HepG2 (cell line): ENCODE measurements around the gene CAMKMT. TPM values are rescaled to one million over a fixed set of nuclear protein-coding genes. Genes with fewer than 3 reads are reported as not detected.

ENCODE experiments used
- FOXA1 ChIP-seq, 2 experiments: fragments of 450-650 bp in 1 of 2; sonication (generic) in 1 of 2; formaldehyde crosslinking in 1 of 2; IDR thresholded peaks; 2 replicates each; pipeline versions ENCODE4 v1.4.0 to v1.6.1; 2016 to 2020; ENCODE audit warnings: missing genetic modification reagents in 1 of 2
- MATR3 ChIP-seq: sonication (generic); formaldehyde crosslinking; IDR thresholded peaks from 2 replicates; pipeline ENCODE4 v1.4.0; 2020; ENCODE audit warnings: missing genetic modification reagents
- MXD4 ChIP-seq: IDR thresholded peaks from 2 replicates; pipeline ENCODE4 v1.6.1; 2016; ENCODE audit warnings: mild to moderate bottlenecking, missing biosample characterization, missing genetic modification reagents
- NONO ChIP-seq, 2 experiments: fragments of 450-650 bp in 1 of 2; sonication (generic) in 1 of 2; formaldehyde crosslinking in 1 of 2; IDR thresholded peaks in 1 of 2; conservative IDR thresholded peaks in 1 of 2; 2 replicates each; pipeline versions ENCODE4 v1.6.1 to v1.8.0; 2017 to 2022; ENCODE audit warnings: mild to moderate bottlenecking in 1 of 2, missing genetic modification reagents in 1 of 2, moderate library complexity in 1 of 2
- RNF2 ChIP-seq: fragments of 450-650 bp; conservative IDR thresholded peaks from 2 replicates; pipeline ENCODE4 v1.6.1; 2016; ENCODE audit warnings: low read depth
- SIN3A ChIP-seq: IDR thresholded peaks from 2 replicates; pipeline ENCODE4 v1.6.1; 2011; ENCODE audit warnings: low read depth, mild to moderate bottlenecking, control low read depth, low read length, borderline replicate concordance
- SRY ChIP-seq: sonication (generic); formaldehyde crosslinking; IDR thresholded peaks from 2 replicates; pipeline ENCODE4 v1.8.0; 2022; ENCODE audit warnings: mild to moderate bottlenecking, missing genetic modification reagents
- TSC22D2 ChIP-seq: sonication (generic); formaldehyde crosslinking; IDR thresholded peaks from 2 replicates; pipeline ENCODE4 v1.5.1; 2020; ENCODE audit warnings: missing genetic modification reagents, mild to moderate bottlenecking, borderline replicate concordance
- YY1 ChIP-seq: IDR thresholded peaks from 2 replicates; pipeline ENCODE4 v1.6.1; 2011; ENCODE audit warnings: low read length, low read depth, moderate library complexity, mild to moderate bottlenecking; ENCODE audit not compliant: insufficient read depth, insufficient replicate concordance
- ZNF121 ChIP-seq: sonication (generic); formaldehyde crosslinking; IDR thresholded peaks from 2 replicates; pipeline ENCODE4 v1.5.0; 2020; ENCODE audit warnings: mild to moderate bottlenecking, missing genetic modification reagents
- ZNF776 ChIP-seq: sonication (generic); formaldehyde crosslinking; IDR thresholded peaks from 2 replicates; pipeline ENCODE4 v1.4.0; 2020; ENCODE audit warnings: mild to moderate bottlenecking, missing genetic modification reagents
- polyA plus RNA-seq, 8 experiments: library from polyadenylated mRNA; depleted of rRNA in 3 of 8; stranded (reverse) in 7 of 8; unstranded in 1 of 8; fragments of >200 nt; fragmentation: Illumina TruSeq in 4 of 8; extraction: Trizol in 4 of 8; gene quantifications; 2 replicates each; pipeline versions ENCODE4 v1.2.1 to v1.2.3, GENCODE V29; 2011 to 2016; ENCODE audit warnings: low read depth in 4 of 8, missing spikeins in 1 of 8, mixed read lengths in 1 of 8; ENCODE audit not compliant: insufficient read depth in 1 of 8
- total RNA-seq, 5 experiments: library from RNA; depleted of rRNA; stranded (reverse); fragments of >200 nt; fragmentation: Illumina TruSeq; extraction: Trizol; gene quantifications; 2 replicates each; pipeline ENCODE4 v1.2.3, GENCODE V29; 2016; ENCODE audit warnings: low read depth in 1 of 5
- TF ChIP-seq, protein P1 (sequence below): sonication (generic); formaldehyde crosslinking; IDR thresholded peaks from 2 replicates; pipeline ENCODE4 v1.5.1; 2020; ENCODE audit warnings: mild to moderate bottlenecking, missing genetic modification reagents, borderline replicate concordance
- TF ChIP-seq, protein P2 (sequence below): sonication (generic); formaldehyde crosslinking; IDR thresholded peaks from 2 replicates; pipeline ENCODE4 v1.5.0; 2020; ENCODE audit warnings: mild to moderate bottlenecking, missing genetic modification reagents
- TF ChIP-seq, protein P3 (sequence below): sonication (generic); formaldehyde crosslinking; IDR thresholded peaks from 2 replicates; pipeline ENCODE4 v1.4.0; 2020; ENCODE audit warnings: missing genetic modification reagents, borderline replicate concordance

The CAMKMT gene
- total and polyA plus RNA-seq, 2 of the 13 experiments (the other 11 are each of a cell fraction or from before 2014, with no cell fraction given) = 6.9 to 20.8 TPM

DNA sequence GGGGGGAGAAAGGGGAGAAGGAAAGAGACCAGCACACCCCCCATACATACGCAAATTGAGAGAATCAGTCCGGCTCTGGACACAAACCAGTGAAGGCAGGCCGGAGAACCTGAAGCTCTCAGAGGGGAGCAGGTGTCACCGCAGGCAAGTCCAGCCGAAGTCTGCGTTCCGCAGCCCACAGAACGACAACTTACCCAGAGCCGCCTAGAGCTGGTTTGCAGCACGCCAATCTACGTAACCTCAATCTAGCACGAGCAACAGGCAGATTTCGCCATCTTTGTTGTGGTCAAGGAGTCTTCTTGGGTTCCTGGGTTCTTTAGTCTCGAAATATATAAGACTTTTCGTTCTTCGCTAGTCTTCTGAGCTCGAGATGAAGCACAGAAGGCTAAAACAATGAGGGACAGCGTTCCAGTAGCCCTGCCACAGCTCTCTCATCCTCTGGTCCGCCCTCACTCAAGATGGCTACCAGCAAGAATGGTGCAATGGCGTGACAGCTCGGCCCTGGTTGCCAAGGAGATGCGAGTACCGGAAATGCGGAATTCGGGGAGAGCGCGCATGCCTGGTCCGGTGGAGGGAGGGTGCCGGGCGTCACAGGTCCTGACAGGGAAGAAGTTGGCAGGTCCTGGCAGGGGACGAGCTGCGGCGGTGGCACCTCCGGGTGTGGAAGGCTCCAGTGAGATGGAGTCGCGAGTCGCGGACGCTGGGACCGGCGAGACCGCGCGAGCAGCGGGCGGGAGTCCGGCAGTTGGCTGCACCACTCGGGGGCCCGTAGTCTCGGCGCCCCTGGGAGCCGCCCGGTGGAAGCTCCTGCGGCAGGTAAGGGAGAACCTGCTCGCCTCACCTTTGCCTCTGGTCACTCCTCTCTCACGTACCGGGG is at the start of gene CAMKMT, which contains the start of gene PREPL (continued):
- no peak for TF ChIP-seq MATR3 (CRISPR knock-in tag)
- TF ChIP-seq TSC22D2 (CRISPR knock-in tag) = peak; percentile 32; the same call in 1 of the 2 replicates
- TF ChIP-seq MXD4 (CRISPR knock-in tag) = peak; percentile 84
- TF ChIP-seq FOXA1 (IDR thresholded peaks at IDR 0.05) = no peak
- peak; percentile 35; the same call in 1 of the 2 replicates for TF ChIP-seq FOXA1 (CRISPR knock-in tag; IDR thresholded peaks at IDR 0.05)
- TF ChIP-seq RNF2 = no peak
- TF ChIP-seq YY1 = peak; percentile 100
- peak; percentile 91 for TF ChIP-seq ZNF776 (CRISPR knock-in tag)
- TF ChIP-seq SRY (CRISPR knock-in tag) = peak; percentile 88
- no peak for TF ChIP-seq NONO (IDR thresholded peaks at IDR 0.05)
- TF ChIP-seq NONO (CRISPR knock-in tag; conservative IDR thresholded peaks at IDR 0.05) = peak; percentile 85
- TF ChIP-seq, protein P1, sequence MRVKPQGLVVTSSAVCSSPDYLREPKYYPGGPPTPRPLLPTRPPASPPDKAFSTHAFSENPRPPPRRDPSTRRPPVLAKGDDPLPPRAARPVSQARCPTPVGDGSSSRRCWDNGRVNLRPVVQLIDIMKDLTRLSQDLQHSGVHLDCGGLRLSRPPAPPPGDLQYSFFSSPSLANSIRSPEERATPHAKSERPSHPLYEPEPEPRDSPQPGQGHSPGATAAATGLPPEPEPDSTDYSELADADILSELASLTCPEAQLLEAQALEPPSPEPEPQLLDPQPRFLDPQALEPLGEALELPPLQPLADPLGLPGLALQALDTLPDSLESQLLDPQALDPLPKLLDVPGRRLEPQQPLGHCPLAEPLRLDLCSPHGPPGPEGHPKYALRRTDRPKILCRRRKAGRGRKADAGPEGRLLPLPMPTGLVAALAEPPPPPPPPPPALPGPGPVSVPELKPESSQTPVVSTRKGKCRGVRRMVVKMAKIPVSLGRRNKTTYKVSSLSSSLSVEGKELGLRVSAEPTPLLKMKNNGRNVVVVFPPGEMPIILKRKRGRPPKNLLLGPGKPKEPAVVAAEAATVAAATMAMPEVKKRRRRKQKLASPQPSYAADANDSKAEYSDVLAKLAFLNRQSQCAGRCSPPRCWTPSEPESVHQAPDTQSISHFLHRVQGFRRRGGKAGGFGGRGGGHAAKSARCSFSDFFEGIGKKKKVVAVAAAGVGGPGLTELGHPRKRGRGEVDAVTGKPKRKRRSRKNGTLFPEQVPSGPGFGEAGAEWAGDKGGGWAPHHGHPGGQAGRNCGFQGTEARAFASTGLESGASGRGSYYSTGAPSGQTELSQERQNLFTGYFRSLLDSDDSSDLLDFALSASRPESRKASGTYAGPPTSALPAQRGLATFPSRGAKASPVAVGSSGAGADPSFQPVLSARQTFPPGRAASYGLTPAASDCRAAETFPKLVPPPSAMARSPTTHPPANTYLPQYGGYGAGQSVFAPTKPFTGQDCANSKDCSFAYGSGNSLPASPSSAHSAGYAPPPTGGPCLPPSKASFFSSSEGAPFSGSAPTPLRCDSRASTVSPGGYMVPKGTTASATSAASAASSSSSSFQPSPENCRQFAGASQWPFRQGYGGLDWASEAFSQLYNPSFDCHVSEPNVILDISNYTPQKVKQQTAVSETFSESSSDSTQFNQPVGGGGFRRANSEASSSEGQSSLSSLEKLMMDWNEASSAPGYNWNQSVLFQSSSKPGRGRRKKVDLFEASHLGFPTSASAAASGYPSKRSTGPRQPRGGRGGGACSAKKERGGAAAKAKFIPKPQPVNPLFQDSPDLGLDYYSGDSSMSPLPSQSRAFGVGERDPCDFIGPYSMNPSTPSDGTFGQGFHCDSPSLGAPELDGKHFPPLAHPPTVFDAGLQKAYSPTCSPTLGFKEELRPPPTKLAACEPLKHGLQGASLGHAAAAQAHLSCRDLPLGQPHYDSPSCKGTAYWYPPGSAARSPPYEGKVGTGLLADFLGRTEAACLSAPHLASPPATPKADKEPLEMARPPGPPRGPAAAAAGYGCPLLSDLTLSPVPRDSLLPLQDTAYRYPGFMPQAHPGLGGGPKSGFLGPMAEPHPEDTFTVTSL (CRISPR knock-in tag) = 0 out of 2 replicates have a peak, but pooled peaks have one; percentile 24
- peak; percentile 87; the same call in 1 of the 2 replicates for TF ChIP-seq SIN3A
- TF ChIP-seq, protein P2, sequence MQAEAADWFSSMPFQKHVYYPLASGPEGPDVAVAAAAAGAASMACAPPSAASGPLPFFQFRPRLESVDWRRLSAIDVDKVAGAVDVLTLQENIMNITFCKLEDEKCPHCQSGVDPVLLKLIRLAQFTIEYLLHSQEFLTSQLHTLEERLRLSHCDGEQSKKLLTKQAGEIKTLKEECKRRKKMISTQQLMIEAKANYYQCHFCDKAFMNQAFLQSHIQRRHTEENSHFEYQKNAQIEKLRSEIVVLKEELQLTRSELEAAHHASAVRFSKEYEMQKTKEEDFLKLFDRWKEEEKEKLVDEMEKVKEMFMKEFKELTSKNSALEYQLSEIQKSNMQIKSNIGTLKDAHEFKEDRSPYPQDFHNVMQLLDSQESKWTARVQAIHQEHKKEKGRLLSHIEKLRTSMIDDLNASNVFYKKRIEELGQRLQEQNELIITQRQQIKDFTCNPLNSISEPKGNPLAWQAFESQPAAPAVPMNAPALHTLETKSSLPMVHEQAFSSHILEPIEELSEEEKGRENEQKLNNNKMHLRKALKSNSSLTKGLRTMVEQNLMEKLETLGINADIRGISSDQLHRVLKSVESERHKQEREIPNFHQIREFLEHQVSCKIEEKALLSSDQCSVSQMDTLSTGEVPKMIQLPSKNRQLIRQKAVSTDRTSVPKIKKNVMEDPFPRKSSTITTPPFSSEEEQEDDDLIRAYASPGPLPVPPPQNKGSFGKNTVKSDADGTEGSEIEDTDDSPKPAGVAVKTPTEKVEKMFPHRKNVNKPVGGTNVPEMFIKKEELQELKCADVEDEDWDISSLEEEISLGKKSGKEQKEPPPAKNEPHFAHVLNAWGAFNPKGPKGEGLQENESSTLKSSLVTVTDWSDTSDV (CRISPR knock-in tag) = peak; percentile 88; the same call in 1 of the 2 replicates
- peak; percentile 51 for TF ChIP-seq ZNF121 (CRISPR knock-in tag)
- TF ChIP-seq, protein P3, sequence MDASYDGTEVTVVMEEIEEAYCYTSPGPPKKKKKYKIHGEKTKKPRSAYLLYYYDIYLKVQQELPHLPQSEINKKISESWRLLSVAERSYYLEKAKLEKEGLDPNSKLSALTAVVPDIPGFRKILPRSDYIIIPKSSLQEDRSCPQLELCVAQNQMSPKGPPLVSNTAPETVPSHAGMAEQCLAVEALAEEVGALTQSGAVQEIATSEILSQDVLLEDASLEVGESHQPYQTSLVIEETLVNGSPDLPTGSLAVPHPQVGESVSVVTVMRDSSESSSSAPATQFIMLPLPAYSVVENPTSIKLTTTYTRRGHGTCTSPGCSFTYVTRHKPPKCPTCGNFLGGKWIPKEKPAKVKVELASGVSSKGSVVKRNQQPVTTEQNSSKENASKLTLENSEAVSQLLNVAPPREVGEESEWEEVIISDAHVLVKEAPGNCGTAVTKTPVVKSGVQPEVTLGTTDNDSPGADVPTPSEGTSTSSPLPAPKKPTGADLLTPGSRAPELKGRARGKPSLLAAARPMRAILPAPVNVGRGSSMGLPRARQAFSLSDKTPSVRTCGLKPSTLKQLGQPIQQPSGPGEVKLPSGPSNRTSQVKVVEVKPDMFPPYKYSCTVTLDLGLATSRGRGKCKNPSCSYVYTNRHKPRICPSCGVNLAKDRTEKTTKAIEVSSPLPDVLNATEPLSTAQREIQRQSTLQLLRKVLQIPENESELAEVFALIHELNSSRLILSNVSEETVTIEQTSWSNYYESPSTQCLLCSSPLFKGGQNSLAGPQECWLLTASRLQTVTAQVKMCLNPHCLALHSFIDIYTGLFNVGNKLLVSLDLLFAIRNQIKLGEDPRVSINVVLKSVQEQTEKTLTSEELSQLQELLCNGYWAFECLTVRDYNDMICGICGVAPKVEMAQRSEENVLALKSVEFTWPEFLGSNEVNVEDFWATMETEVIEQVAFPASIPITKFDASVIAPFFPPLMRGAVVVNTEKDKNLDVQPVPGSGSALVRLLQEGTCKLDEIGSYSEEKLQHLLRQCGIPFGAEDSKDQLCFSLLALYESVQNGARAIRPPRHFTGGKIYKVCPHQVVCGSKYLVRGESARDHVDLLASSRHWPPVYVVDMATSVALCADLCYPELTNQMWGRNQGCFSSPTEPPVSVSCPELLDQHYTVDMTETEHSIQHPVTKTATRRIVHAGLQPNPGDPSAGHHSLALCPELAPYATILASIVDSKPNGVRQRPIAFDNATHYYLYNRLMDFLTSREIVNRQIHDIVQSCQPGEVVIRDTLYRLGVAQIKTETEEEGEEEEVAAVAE (CRISPR knock-in tag) = peak; percentile 83
